ENCODE results near the gene PYROXD2.

- TF ChIP-seq, protein P1, sequence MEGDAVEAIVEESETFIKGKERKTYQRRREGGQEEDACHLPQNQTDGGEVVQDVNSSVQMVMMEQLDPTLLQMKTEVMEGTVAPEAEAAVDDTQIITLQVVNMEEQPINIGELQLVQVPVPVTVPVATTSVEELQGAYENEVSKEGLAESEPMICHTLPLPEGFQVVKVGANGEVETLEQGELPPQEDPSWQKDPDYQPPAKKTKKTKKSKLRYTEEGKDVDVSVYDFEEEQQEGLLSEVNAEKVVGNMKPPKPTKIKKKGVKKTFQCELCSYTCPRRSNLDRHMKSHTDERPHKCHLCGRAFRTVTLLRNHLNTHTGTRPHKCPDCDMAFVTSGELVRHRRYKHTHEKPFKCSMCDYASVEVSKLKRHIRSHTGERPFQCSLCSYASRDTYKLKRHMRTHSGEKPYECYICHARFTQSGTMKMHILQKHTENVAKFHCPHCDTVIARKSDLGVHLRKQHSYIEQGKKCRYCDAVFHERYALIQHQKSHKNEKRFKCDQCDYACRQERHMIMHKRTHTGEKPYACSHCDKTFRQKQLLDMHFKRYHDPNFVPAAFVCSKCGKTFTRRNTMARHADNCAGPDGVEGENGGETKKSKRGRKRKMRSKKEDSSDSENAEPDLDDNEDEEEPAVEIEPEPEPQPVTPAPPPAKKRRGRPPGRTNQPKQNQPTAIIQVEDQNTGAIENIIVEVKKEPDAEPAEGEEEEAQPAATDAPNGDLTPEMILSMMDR (IDR thresholded peaks at IDR 0.05) = no peak
- TF ChIP-seq EP300 (IDR thresholded peaks at IDR 0.05) (no peak), POLR2AphosphoS5 (IDR thresholded peaks at IDR 0.05) (no peak), POLR2A (IDR thresholded peaks at IDR 0.05) (no peak)
These were observed 8.7 kb upstream of the PYROXD2 start for GRCh38 chr10:98423691-98424120.
